Measurements from ENCODE around the gene OTUD7B. TPM values are rescaled to one million over a fixed set of nuclear protein-coding genes. Genes with fewer than 3 reads are reported as not detected.

The OTUD7B gene
- total RNA-seq, 2 experiments from 2014 or later: 2.0 to 2.9 TPM

DNA sequence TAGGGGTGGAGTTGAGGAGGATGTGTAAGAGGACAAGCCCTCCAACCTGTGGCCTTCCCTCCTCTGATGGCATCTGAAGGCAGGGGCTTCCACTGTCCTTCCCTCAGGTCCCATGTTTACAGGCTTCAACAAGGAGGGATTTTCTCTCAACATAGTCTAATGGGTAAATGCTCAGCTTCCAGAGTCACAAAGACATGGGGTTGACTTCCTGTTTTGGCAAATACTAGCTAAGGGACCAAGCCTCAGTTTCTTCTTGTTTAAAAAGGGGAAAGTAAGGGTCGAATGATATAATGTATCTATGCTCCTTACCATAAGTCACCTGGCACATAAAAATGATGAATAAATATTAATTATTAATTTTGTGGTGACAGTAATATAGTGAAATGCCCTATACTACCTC lies 96.0 kb downstream of the OTUD7B start:
- H3K4me1 ChIP-seq (ENCODE audit: insufficient read depth, low read length): peaks cover 26% of the 10 kb centered on the region
- TF ChIP-seq, protein P1, sequence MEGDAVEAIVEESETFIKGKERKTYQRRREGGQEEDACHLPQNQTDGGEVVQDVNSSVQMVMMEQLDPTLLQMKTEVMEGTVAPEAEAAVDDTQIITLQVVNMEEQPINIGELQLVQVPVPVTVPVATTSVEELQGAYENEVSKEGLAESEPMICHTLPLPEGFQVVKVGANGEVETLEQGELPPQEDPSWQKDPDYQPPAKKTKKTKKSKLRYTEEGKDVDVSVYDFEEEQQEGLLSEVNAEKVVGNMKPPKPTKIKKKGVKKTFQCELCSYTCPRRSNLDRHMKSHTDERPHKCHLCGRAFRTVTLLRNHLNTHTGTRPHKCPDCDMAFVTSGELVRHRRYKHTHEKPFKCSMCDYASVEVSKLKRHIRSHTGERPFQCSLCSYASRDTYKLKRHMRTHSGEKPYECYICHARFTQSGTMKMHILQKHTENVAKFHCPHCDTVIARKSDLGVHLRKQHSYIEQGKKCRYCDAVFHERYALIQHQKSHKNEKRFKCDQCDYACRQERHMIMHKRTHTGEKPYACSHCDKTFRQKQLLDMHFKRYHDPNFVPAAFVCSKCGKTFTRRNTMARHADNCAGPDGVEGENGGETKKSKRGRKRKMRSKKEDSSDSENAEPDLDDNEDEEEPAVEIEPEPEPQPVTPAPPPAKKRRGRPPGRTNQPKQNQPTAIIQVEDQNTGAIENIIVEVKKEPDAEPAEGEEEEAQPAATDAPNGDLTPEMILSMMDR (IDR thresholded peaks at IDR 0.05): no peak
- peak overlapping the region; percentile 19 for H3K27ac Mint-ChIP-seq
- ChIA-PET POLR2A (interaction anchor here (0.7 to 4.2 kb wide), 4 partner anchors 14 to 28 kb away, joined by 3 to 47 read pairs (median 3); a partner anchor contains a TSS), CTCF (interaction anchor here (0.9 kb wide), 1 partner anchor 26 kb away, joined by 3 read pairs; no protein-coding TSS in a partner anchor)
- no peak overlapping the region for H3K4me3 ChIP-seq (ENCODE audit: low read length)
- DNase-seq (no peak), ATAC-seq (ENCODE audit: poor library complexity) (no peak)
- no peak overlapping the region for H3K27ac ChIP-seq (ENCODE audit: low read depth in 1 of 2, low read length in 2 of 2)
- H3K27me3 ChIP-seq (ENCODE audit: control insufficient read depth in 1 of 2, insufficient read depth in 2 of 2, low read length in 2 of 2): no peaks in the 10 kb centered on the region
- no peak overlapping the region for H3K4me3 Mint-ChIP-seq
- H3K9me3 Mint-ChIP-seq: no peaks in the 10 kb centered on the region
- intact Hi-C loops (cut with DNase I, micrococcal nuclease): no loop called here
- peaks cover 43% of the 10 kb centered on the region for H3K4me1 Mint-ChIP-seq (ENCODE audit: low read depth)
- no peaks in the 10 kb centered on the region for H3K36me3 Mint-ChIP-seq (ENCODE audit: low read depth)
- H3K27me3 Mint-ChIP-seq: no peaks in the 10 kb centered on the region
- H3K36me3 ChIP-seq (ENCODE audit: insufficient read depth, low read length): no peaks in the 10 kb centered on the region
- H3K9me3 ChIP-seq (ENCODE audit: control insufficient read depth in 1 of 2, insufficient read depth in 1 of 2, low read length in 2 of 2): no peaks in the 10 kb centered on the region

DNA sequence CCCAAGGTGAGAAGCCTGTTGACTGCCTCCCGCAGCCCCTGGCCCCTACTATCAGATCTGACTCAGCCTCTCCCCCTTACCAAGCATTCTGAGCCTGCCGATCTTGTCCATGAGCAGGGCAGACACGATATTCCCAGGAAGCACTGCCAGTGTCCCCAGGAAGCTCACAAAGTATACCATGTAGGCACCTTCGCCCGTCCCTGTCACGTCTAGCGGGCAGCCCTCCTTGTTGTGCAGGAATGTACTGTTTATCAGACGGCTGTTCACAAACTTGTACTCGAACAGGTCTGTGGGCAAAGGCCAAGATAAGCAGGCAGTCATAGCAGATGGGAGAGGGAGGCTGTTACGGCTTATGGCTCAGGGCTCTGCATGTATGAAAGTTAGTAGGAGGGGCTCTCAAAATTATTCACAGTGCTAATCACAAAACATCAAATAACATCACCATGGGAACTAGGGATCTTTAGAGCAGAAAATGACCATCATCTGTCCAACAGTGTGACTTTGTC lies 103.9 kb downstream of the OTUD7B start:
- no peak overlapping the region for H3K4me3 Mint-ChIP-seq
- no peaks in the 10 kb centered on the region for H3K9me3 Mint-ChIP-seq
- Histone ChIP-seq H3K27me3 (ENCODE audit: control insufficient read depth in 1 of 2, insufficient read depth in 2 of 2, low read length in 2 of 2) (no peaks in the 10 kb centered on the region), H3K36me3 (ENCODE audit: insufficient read depth, low read length) (peaks cover 4% of the 10 kb centered on the region), H3K4me1 (ENCODE audit: insufficient read depth, low read length) (no peaks in the 10 kb centered on the region), H3K4me3 (ENCODE audit: low read length) (no peak overlapping the region), H3K27ac (ENCODE audit: low read depth in 1 of 2, low read length in 2 of 2) (no peak overlapping the region), H3K9me3 (ENCODE audit: control insufficient read depth in 1 of 2, insufficient read depth in 1 of 2, low read length in 2 of 2) (no peaks in the 10 kb centered on the region)
- ATAC-seq (ENCODE audit: poor library complexity) (no peak), DNase-seq (no peak)
- TF ChIP-seq, protein P1 (IDR thresholded peaks at IDR 0.05): no peak
- H3K27ac Mint-ChIP-seq: no peak overlapping the region
- no peaks in the 10 kb centered on the region for H3K4me1 Mint-ChIP-seq (ENCODE audit: low read depth)
- intact Hi-C loops (cut with DNase I, micrococcal nuclease): no loop called here
- ChIA-PET CTCF (no interaction called here), POLR2A (interaction anchor here (1.8 kb wide), 1 partner anchor 20 kb away, joined by 9 read pairs; a partner anchor contains a TSS)
- H3K36me3 Mint-ChIP-seq (ENCODE audit: low read depth): no peaks in the 10 kb centered on the region
- no peaks in the 10 kb centered on the region for H3K27me3 Mint-ChIP-seq

DNA sequence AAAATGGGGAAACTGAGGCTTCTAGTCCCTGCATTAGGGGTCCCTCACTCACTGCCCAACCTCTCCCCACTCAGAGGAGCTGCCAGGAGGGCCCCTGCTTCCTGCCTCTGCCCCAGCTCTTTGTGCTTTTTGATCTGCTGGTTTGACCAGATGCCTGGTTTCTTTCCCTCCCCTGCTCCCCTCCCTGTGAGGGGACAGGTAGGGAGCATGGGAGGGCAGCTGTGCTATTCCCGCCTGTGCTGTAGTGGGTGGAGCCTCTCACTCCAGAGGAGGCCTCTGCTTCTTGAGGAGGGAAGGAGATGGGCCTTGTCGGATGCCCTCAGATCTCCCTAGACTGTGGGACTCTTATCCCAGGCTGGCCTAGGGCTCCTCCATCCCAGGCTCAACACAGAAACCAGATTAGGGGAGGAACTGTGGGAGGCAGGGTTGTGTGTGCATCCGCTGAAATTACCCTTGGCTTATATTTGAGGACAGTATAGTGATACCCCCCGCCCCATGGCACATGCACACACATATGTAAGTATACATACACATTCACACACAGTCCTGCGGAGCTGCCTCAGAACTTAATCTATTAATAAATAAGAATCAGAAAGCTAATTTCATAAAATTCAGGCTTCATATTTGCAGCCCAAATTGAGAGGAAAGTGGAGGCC lies 106.6 kb downstream of the OTUD7B start:
- no peaks in the 10 kb centered on the region for H3K9me3 Mint-ChIP-seq
- H3K36me3 Mint-ChIP-seq (ENCODE audit: low read depth): peaks cover 8% of the 10 kb centered on the region
- ChIA-PET POLR2A (interaction anchor here (1.1 to 1.4 kb wide), 2 partner anchors 16 to 17 kb away, joined by 3 to 7 read pairs; a partner anchor contains a TSS), CTCF (no interaction called here)
- H3K27ac ChIP-seq (ENCODE audit: low read depth in 1 of 2, low read length in 2 of 2): no peak overlapping the region
- H3K27ac Mint-ChIP-seq: no peak overlapping the region
- intact Hi-C loops (cut with DNase I, micrococcal nuclease): no loop called here
- H3K4me1 Mint-ChIP-seq (ENCODE audit: low read depth): peaks cover 18% of the 10 kb centered on the region
- H3K4me1 ChIP-seq (ENCODE audit: insufficient read depth, low read length): peaks cover 12% of the 10 kb centered on the region
- H3K27me3 ChIP-seq (ENCODE audit: control insufficient read depth in 1 of 2, insufficient read depth in 2 of 2, low read length in 2 of 2): no peaks in the 10 kb centered on the region
- H3K4me3 ChIP-seq (ENCODE audit: low read length): no peak overlapping the region
- H3K9me3 ChIP-seq (ENCODE audit: control insufficient read depth in 1 of 2, insufficient read depth in 1 of 2, low read length in 2 of 2): no peaks in the 10 kb centered on the region
- TF ChIP-seq, protein P1 (IDR thresholded peaks at IDR 0.05): no peak
- DNase-seq: no peak
- H3K36me3 ChIP-seq (ENCODE audit: insufficient read depth, low read length): peaks cover 4% of the 10 kb centered on the region
- ATAC-seq (ENCODE audit: poor library complexity): no peak
- no peaks in the 10 kb centered on the region for H3K27me3 Mint-ChIP-seq
- no peak overlapping the region for H3K4me3 Mint-ChIP-seq
